ENCODE data around the gene LARGE1.

LARGE1 gene

DNA sequence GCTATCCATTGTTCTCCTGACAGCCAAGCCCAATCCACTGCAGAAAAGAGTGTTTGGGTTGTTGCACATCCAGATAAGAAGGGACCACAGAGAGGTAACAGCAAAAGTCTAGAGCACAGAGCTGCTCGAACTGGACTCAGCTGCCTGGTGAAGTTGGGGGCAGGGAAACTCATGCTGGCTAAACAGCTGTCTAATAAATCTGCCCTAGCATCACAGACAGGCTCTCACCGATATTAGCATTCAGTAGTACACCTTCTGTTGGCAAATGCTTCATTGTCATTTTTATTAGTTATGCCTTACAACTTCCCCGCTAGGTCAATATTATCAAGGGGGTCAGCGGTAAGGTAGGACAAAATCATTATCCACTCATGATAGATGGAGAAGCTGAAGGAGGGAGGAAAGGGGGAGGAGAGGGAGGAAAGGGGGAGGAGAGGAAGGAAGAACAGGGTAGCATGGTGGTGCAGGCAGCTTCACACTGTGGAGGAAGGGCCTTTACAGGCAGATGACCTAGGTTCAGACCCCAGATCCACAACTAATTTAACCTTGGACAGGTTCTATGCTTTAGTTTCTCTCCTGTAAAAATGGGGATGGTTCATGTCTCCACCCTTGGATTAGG is 102.7 kb downstream of the LARGE1 start:
- DNase-seq (ENCODE audit: low spot score): no peak

DNA sequence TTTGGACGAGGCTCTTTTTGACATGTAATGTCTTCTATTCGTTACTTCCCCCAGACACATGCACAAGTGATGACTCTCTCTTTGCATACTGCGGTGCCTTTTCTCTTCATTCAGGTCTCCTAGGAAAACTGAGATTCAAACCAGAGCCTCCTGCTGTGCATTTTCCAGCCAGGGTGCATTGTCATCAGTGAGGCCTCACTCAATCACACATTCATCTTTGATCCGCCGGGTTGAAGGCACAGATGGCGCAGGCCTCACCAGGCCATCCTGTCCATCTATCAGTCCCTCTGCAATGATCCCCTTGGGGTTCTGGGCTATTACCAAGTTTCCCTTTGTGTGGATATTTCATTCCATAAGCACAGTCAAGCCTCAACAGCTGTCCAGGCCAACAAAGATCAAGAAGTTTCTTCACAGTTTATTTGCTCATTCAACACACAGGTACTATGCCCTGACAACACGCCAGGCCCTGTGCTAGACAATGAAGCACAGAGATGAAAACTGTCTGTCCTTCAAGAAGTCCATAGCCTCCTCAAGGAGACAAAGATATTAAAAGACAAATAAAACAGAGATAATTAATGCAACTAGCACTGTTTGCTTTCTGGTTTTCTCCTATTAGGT is 107.8 kb downstream of the LARGE1 start:
- DNase-seq (ENCODE audit: low spot score): no peak

DNA sequence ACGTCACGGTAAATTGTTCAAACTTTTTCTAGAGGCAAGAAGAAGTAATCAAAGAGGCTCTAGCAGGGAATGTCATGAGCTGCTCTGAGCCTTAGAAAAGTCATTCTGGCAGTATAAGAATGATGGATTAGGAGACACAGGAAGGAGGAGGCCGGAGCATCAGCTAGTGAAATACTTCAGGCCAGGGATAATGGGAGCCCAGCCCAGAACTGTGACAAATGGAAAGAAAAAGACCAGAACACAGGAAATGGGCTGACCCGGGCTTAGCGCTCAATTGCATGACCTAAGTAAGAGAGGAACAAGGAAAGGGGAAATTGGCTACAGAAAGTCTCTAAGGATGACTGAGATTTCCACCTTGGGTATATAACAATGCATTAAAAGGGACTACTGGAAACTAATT is 108.6 kb downstream of the LARGE1 start:
- DNase-seq (ENCODE audit: low spot score): peak; percentile 81

DNA sequence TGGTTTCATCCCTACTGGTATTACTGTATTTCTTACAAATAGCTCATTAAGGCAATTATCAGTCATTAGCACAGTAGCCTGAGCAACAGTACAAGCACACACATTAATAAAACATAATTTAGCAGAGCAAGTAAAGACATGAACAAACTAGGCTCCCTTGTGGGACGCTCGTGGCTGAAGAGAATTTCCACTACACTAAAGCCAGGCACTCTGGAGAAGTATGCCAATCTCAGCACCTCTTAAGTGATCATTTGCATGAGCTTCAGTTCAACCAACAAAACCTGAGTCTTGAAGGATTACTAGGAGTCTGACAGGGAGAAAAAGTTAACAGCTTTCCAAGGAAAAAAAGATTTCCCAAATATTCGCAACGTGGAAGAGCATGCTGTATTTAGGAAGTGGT is 109.1 kb downstream of the LARGE1 start:
- DNase-seq (ENCODE audit: low spot score): no peak

DNA sequence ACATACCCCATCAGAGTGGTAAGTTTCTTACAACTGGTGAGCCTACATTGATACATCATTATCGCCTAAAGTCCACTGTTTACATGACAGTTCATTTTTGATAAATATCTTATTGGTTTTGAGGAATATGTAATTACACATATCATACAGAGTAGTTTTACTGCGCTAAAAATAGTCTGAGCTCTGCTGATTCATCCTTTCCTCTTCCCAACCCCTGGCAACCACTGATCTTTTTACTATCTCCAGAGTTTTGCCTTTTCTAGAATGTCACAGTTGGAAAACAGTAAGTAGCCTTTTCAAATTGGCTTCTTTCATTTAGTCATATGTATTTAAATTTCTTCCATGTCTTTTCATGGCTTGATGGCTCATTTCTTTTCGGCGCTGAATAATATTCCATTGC is 112.8 kb downstream of the LARGE1 start:
- no peak for DNase-seq (ENCODE audit: low spot score)

DNA sequence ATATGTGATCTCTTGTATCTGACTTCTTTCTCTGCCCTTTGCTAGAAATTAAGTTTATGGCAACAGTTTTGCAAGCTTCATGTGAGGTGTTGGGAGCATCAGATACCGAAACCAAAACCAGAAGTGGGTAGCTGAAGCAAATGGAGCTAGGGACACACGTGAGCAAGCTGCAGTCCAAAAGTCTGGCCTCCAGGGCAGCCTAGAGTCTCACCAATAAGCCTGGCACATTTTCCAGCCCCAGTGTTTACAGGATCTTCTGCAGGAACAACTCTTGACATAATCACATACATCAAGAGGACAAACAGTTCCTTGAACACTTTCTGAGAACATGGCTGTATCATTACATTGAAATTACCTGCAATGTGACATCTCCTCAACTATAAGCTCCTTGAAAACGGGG is 114.1 kb downstream of the LARGE1 start:
- no peak for DNase-seq (ENCODE audit: low spot score)

DNA sequence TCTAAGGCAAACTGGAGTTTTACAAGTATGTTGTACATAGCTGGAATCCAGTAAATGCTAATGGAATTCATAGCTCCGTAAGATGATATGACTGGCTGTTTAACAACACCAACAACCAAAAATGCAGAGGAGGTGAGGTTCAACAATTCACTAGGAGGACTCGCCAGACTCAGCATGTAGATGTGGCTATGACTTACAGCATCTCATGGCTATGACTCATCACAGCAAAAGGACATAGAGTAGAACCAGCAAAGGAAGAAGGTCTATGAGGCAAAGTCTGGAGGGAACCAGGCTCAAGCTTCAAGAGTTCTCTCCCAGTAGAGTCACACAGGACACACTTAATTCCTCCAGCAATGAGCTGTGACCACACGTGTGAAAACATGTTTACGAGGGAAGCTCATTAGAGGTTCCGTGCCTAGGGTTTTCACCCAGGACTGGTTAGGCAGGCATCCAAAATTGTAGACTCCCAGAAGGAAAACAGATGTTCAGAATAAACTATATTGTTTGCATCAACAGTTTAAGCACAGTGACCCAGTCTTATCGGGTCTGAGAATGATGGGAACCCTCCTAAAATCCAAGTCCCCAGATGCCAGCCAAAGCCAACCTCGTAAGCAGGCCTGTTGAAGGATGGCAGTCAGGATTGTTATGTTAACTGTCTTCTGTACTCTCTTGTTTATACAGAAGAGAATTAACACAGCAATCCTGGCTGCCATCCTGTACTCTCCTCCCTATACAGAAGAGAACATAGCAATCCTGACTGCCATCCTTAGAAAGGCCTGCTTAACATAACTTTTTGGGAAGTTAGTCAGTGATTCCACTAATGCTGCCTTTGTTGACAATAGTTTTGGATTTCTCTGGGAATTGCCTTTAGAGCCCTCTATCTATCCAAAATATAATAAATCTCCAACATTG is 116.6 kb downstream of the LARGE1 start:
- no peak for DNase-seq (ENCODE audit: low spot score)

DNA sequence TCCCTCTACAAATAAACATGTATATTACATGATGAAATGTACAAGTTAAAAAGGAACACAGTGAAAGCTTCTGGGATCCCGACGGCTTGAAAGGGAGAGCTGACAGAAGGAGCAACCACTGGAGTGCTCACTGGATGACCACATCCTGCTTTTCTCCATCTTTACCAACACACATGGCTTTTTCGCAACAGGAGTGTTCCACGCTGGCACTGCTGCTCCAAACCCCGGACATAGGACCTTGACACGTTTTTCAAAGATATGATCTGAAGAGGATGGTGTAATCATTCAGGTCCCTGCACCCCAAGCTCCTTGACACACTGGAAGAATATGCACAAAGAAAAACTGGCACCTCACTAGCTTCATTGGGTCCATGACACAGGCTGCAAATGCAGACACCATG is 121.9 kb downstream of the LARGE1 start:
- no peak for DNase-seq (ENCODE audit: low spot score)

DNA sequence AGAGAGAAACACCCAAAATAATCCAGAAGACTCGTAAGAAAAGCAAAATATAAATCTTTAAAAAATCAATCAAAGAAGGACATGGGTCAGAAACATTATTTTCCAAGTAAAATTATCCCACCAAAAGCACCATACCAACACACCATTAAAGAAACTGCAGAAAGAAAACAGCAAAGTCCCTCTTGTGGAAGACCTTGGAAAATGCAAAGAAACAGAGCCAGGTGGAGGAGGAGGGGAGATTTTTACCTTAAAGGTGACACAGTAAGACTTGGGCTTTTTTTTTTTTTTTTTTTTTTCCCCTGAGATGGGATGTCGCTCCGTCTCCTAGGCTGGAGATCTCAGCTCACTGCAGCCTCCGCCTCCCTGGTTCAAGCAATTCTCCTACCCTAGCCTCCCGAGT is 123.8 kb downstream of the LARGE1 start:
- no peak for DNase-seq (ENCODE audit: low spot score)

DNA sequence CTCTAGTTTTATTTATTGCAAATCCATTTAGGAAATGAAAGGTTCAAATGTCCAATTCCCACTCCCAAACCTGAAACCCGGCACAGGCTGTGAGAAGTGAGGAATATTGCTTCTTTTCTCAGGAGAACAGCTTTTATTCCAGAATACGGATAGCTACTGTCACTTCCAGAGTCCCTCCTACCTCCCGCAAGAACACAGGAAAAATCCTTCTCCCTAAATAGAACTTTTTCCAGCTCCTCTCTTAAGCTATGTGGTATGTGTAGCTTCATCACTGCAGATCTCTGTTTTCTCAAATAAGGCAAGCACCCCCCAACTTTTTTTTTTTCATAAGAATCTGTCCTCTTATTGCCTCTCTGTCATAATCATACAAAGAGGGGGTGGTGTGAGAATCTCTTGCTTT is 126.8 kb downstream of the LARGE1 start:
- no peak for DNase-seq (ENCODE audit: low spot score)

DNA sequence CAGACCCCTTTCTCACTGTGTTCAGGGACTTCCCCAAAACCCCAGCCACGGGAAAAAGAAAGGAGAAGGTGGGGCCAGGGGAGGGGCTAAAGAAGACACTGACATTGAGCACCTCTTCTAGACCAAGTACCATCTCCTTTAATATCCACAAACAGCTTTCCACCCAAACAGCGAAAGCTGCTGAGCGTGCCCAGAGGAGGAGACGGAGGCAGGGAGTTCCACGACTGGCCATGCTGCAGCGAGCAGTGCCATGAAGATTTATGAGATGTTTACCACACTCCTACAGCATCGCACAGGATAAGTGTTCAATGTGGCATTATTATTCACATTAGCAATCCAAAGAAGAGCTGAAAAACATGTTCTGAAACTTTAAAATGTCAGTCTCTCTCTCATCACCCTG is 127.4 kb downstream of the LARGE1 start:
- no peak for DNase-seq (ENCODE audit: low spot score)

DNA sequence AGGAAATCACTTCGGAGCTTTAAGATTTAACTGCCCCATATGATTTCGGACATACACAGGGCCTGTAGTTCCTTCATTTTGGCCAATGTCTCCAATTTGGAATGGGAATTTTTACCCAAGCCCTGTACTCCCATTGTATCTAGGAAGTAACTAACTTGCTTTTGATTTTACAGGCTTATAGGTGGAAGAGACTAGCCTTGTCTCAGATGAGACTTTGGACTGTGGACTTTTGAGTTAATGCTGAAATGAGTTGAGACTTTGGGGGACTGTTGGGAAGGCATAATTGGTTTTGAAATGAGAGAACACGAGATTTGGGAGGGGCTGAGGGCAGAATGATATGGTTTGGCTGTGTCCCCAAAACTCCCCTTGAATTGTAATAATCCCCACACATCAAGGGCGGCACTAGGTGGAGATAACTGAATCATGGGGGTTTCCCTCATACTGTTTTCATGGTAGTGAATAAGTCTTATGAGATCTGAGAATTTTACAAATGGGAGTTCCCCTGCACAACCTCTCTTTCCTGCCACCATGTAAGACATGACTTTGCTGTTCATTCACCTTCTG is 130.5 kb downstream of the LARGE1 start:
- no peak for DNase-seq (ENCODE audit: low spot score)

DNA sequence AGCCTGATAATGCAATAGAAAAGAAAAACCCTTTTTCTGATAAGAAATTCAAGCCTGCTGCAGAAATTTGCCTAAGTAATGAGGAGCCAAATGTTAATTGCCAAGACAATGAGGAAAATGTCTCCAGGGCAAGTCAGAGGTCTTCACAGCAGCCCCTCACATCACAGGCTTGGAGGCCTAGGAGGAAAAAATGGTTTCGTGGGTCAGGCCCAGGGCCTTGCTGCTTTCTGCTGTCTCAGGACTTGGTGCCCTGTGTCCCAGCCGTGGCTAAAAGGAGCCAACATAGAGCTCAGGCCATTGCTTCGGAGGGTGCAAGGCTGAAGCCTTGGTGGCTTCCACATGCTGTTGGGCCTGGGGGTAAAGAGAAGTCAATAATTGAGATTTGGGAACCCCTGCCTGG is 131.3 kb downstream of the LARGE1 start:
- DNase-seq (ENCODE audit: low spot score): no peak

DNA sequence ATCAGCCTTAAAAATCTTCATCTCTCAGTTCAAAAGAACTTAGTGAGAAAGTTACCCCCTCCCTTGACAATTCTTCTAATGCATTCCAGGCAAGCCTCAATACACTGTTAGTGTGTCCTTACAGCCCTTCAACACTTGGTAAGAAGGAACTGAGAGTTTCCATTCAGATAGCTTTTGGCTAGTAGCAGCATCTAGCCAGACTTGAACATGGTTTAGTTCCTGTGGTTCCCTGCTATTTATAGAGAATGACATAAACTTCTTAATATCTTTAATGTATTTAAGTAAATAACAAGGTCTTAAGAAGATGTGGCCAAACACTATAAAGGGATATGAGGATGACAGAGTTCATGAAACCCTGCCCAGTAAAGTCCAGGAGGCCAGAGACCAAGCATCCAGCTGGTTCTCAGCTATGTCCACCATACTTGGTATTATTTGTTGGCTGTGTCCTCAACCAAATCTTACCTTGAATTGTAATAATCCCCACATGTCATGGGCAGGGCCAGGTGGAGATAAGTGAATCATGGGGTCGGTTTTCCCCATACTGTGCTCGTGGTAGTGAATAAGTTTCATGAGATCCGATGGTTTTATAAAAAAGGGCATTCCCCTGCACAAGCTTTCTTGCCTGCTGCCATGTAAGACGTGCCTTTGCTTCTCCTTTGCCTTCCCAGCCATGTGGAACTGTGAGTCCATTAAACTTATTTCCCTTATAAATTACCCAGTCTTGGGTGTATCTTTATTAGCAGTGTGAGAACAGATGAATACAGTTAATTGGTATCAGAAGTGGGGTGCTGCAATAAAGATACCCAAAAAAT is 132.4 kb downstream of the LARGE1 start:
- no peak for DNase-seq (ENCODE audit: low spot score)

DNA sequence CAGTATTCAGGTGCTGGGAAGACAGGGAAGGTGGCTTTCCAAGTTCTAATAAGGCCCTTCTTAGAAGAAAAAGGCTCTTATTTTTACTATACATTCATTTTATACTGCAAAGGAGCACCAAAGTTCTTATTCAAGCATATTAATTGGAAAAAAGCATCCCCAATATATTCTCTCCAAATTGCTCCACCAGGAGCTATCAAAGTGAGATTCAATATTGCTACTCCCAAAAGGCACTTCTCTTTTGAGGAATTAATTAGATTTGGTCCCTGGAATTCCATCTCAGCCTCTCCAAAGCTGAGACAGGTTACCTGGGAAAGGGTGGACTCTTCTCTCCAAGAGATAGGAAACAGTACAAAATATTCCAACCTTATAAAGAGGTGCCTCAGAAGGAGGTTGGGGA is 134.1 kb downstream of the LARGE1 start:
- no peak for DNase-seq (ENCODE audit: low spot score)

DNA sequence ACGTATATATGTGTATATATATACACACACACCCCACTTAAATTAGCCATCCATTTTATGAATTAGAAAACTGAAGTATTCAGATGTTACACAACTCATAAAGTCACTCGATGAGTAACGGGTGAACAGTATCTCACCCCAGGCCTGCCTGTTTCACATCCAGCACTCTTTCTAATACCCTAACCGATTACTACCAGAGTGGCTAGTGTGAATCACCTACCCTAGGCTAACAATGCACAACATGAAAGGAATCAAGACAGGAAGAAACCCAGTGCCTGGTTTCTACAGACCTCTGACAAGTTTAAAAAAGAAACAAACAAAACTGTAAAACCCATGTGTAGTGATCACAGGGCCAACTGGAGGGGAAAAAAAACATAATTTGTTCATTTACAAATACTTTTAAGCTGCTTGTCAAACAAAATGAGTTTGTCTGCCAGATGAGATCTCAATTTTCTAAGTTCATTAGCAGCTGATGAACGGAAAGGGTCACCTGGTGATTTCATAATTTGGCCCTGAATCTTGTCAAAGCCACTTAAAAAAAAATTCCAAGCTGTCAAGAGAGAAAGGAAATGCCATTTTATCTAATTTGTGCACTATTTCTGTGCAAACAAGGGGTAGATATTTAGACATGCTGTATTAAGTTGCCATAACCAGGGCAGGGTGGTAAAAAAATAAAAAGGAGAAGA is 134.8 kb downstream of the LARGE1 start:
- no peak for DNase-seq (ENCODE audit: low spot score)

DNA sequence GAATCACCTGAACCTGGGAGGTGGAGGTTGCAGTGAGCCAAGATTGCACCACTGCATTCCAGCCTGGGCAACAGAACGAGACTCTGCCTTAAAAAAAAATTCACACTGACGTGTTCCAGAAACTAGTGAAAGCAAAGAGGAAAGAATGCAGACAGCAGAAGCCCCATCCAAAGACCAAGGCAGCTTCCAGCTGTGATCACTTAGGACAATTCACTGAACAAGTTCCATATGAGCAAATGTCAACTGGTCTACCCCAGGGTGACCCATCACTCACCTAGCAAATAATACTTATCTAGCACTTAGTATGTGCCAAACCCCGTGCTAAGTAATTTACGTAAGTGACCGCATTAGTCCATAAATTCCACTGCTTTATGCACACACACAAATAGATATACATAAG is 138.9 kb downstream of the LARGE1 start:
- no peak for DNase-seq (ENCODE audit: low spot score)

DNA sequence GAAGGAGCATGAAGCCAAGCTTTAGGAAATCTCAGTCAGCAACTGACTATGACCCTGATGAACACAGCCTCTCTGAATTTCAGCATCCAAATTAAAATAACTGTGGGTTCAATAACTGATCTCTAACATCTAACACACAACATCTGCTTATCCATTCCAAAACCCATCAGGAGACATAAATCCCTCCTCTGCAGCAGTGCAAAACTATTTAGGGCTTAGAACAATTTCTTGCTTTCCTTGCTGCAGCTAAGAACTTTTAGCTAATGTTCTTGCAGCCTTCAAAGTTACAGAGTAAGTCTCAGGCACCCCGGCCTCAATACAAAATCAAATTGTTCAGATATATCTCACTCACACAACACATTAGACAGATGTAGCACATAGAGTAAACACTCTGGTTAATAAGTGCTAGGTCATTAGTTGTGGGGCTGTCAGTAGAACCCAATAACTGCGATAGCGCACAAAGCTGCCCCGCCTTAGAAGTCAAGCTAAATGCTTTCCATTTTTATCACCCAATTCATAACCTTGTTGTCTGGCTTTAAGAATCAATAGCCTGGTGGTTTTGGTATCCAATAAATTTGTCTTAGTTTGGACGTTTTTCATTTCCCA is 139.6 kb downstream of the LARGE1 start:
- no peak for DNase-seq (ENCODE audit: low spot score)

DNA sequence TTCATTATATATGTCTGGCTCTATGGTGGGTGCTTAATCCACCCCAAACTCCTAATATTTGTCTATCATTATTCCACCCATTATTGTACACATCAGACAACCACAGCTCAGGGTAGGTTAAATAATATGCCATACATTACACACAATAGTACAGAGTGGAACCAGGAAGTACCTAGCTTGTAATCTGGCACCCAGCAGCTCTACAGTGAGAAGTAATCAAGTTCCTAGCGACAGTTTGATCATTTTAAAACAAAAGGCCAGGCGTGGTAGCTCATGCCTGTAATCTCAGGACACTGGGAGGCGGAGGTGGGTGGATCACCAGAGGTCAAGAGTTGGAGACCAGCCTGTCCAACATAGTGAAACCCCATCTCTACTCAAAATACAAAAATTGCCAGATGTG is 141.0 kb downstream of the LARGE1 start:
- DNase-seq (ENCODE audit: low spot score): no peak

DNA sequence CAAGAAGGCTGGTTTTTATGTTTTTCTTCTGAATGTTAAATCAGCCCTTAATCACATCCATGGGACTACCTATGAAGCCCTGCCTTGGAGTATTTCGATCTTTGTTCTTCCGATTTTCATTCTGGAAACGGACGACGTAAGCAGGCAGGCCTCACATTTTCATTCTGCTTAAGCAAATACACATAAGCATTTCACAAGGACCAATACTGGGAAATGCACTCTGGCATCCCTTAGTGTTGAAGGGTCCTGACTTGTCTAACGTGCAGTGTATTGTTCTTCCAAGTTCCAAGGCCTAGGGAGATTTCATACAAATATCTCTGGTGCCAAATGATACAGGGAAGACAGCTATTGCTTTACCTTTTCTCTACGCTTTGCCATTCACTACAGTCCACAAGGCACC is 143.8 kb downstream of the LARGE1 start:
- no peak for DNase-seq (ENCODE audit: low spot score)

DNA sequence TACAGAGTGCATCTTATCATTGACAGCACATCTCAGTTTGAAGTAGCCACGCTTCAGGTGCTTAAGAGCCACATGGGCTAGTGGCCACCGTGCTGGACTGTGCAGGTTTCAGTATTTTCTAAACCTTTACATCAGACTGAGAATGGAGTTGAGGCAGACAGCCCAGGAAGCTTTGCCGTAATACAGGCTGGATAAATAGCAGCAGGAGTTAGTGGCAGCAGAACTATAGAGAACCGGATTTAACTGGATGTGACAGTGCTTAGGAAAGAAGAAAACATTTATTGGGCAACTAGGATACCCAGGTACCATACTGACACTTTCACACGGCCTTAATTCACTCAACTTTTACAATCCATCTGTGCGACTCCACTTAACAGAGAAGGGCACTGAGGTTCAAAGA is 145.5 kb downstream of the LARGE1 start:
- DNase-seq (ENCODE audit: low spot score): no peak

Data from left forelimb (tissue), 1 donor.